ENCODE data around the gene NCAPD2.

NCAPD2 gene

DNA sequence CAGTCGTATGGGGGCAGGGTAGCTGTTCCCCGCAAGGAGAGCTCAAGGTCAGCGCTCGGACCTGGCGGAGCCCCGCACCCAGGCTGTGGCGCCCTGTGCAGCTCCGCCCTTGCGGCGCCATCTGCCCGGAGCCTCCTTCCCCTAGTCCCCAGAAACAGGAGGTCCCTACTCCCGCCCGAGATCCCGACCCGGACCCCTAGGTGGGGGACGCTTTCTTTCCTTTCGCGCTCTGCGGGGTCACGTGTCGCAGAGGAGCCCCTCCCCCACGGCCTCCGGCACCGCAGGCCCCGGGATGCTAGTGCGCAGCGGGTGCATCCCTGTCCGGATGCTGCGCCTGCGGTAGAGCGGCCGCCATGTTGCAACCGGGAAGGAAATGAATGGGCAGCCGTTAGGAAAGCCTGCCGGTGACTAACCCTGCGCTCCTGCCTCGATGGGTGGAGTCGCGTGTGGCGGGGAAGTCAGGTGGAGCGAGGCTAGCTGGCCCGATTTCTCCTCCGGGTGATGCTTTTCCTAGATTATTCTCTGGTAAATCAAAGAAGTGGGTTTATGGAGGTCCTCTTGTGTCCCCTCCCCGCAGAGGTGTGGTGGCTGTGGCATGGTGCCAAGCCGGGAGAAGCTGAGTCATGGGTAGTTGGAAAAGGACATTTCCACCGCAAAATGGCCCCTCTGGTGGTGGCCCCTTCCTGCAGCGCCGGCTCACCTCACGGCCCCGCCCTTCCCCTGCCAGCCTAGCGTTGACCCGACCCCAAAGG, 41.2 kb downstream of the NCAPD2 start (continued):
- TF ChIP-seq, protein P1, sequence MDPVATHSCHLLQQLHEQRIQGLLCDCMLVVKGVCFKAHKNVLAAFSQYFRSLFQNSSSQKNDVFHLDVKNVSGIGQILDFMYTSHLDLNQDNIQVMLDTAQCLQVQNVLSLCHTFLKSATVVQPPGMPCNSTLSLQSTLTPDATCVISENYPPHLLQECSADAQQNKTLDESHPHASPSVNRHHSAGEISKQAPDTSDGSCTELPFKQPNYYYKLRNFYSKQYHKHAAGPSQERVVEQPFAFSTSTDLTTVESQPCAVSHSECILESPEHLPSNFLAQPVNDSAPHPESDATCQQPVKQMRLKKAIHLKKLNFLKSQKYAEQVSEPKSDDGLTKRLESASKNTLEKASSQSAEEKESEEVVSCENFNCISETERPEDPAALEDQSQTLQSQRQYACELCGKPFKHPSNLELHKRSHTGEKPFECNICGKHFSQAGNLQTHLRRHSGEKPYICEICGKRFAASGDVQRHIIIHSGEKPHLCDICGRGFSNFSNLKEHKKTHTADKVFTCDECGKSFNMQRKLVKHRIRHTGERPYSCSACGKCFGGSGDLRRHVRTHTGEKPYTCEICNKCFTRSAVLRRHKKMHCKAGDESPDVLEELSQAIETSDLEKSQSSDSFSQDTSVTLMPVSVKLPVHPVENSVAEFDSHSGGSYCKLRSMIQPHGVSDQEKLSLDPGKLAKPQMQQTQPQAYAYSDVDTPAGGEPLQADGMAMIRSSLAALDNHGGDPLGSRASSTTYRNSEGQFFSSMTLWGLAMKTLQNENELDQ (tag by site-specific recombination; IDR thresholded peaks at IDR 0.05; ENCODE audit: low read depth), result no peak
- TF ChIP-seq ZNF157 (tag by site-specific recombination; IDR thresholded peaks at IDR 0.05) (no peak), ZIC2 (tag by site-specific recombination; IDR thresholded peaks at IDR 0.05) (peak; percentile 91), ZNF211 (tag by site-specific recombination; IDR thresholded peaks at IDR 0.05; ENCODE audit: low read depth) (no peak), ZNF677 (tag by site-specific recombination; IDR thresholded peaks at IDR 0.05) (no peak), ZNF76 (tag by site-specific recombination; IDR thresholded peaks at IDR 0.05; ENCODE audit: borderline replicate concordance, low read depth) (peak; percentile 54; the same call in 1 of the 2 replicates), SETDB1 (IDR thresholded peaks at IDR 0.05; ENCODE audit: insufficient read length, low read length) (no peak), ZNF549 (tag by site-specific recombination; IDR thresholded peaks at IDR 0.05) (no peak), MEIS1 (CRISPR knock-in tag; IDR thresholded peaks at IDR 0.05; ENCODE audit: borderline replicate concordance) (no peak), ZNF558 (tag by site-specific recombination; IDR thresholded peaks at IDR 0.05) (no peak), ZNF248 (tag by site-specific recombination; IDR thresholded peaks at IDR 0.05) (no peak), ZNF112 (tag by site-specific recombination; IDR thresholded peaks at IDR 0.05) (no peak), ZNF629 (tag by site-specific recombination; IDR thresholded peaks at IDR 0.05) (peak; percentile 62), ZNF223 (tag by site-specific recombination; IDR thresholded peaks at IDR 0.05) (no peak), ZNF138 (tag by site-specific recombination; IDR thresholded peaks at IDR 0.05; ENCODE audit: borderline replicate concordance) (no peak), ZNF169 (tag by site-specific recombination; IDR thresholded peaks at IDR 0.05) (no peak), ZNF433 (tag by site-specific recombination; IDR thresholded peaks at IDR 0.05; ENCODE audit: low read depth) (0 out of 2 replicates have a peak, but pooled peaks have one; percentile 0), YY2 (tag by site-specific recombination; IDR thresholded peaks at IDR 0.05) (peak; percentile 63), ZNF521 (tag by site-specific recombination; IDR thresholded peaks at IDR 0.05) (no peak), GFI1B (tag by site-specific recombination; IDR thresholded peaks at IDR 0.05) (no peak), TCF7L2 (IDR thresholded peaks at IDR 0.05; ENCODE audit: borderline replicate concordance, low read depth, low read length) (no peak), SP7 (tag by site-specific recombination; IDR thresholded peaks at IDR 0.05) (peak; percentile 54; the same call in 1 of the 2 replicates), ZNF792 (tag by site-specific recombination; IDR thresholded peaks at IDR 0.05) (no peak), ZNF596 (tag by site-specific recombination; IDR thresholded peaks at IDR 0.05) (0 out of 2 replicates have a peak, but pooled peaks have one; percentile 31)
- TF ChIP-seq, protein P2, sequence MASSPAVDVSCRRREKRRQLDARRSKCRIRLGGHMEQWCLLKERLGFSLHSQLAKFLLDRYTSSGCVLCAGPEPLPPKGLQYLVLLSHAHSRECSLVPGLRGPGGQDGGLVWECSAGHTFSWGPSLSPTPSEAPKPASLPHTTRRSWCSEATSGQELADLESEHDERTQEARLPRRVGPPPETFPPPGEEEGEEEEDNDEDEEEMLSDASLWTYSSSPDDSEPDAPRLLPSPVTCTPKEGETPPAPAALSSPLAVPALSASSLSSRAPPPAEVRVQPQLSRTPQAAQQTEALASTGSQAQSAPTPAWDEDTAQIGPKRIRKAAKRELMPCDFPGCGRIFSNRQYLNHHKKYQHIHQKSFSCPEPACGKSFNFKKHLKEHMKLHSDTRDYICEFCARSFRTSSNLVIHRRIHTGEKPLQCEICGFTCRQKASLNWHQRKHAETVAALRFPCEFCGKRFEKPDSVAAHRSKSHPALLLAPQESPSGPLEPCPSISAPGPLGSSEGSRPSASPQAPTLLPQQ (tag by site-specific recombination; IDR thresholded peaks at IDR 0.05), result peak; percentile 53; the same call in 1 of the 2 replicates
- TF ChIP-seq, protein P3, sequence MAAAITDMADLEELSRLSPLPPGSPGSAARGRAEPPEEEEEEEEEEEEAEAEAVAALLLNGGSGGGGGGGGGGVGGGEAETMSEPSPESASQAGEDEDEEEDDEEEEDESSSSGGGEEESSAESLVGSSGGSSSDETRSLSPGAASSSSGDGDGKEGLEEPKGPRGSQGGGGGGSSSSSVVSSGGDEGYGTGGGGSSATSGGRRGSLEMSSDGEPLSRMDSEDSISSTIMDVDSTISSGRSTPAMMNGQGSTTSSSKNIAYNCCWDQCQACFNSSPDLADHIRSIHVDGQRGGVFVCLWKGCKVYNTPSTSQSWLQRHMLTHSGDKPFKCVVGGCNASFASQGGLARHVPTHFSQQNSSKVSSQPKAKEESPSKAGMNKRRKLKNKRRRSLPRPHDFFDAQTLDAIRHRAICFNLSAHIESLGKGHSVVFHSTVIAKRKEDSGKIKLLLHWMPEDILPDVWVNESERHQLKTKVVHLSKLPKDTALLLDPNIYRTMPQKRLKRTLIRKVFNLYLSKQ (tag by site-specific recombination; IDR thresholded peaks at IDR 0.05; ENCODE audit: borderline replicate concordance), result no peak
- TF ChIP-seq, protein P4, sequence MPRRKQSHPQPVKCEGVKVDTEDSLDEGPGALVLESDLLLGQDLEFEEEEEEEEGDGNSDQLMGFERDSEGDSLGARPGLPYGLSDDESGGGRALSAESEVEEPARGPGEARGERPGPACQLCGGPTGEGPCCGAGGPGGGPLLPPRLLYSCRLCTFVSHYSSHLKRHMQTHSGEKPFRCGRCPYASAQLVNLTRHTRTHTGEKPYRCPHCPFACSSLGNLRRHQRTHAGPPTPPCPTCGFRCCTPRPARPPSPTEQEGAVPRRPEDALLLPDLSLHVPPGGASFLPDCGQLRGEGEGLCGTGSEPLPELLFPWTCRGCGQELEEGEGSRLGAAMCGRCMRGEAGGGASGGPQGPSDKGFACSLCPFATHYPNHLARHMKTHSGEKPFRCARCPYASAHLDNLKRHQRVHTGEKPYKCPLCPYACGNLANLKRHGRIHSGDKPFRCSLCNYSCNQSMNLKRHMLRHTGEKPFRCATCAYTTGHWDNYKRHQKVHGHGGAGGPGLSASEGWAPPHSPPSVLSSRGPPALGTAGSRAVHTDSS (tag by site-specific recombination; IDR thresholded peaks at IDR 0.05), result no peak
- TF ChIP-seq, protein P5, sequence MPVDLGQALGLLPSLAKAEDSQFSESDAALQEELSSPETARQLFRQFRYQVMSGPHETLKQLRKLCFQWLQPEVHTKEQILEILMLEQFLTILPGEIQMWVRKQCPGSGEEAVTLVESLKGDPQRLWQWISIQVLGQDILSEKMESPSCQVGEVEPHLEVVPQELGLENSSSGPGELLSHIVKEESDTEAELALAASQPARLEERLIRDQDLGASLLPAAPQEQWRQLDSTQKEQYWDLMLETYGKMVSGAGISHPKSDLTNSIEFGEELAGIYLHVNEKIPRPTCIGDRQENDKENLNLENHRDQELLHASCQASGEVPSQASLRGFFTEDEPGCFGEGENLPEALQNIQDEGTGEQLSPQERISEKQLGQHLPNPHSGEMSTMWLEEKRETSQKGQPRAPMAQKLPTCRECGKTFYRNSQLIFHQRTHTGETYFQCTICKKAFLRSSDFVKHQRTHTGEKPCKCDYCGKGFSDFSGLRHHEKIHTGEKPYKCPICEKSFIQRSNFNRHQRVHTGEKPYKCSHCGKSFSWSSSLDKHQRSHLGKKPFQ (tag by site-specific recombination; IDR thresholded peaks at IDR 0.05), result no peak; the same call in 1 of the 2 replicates
- TF ChIP-seq, protein P6, sequence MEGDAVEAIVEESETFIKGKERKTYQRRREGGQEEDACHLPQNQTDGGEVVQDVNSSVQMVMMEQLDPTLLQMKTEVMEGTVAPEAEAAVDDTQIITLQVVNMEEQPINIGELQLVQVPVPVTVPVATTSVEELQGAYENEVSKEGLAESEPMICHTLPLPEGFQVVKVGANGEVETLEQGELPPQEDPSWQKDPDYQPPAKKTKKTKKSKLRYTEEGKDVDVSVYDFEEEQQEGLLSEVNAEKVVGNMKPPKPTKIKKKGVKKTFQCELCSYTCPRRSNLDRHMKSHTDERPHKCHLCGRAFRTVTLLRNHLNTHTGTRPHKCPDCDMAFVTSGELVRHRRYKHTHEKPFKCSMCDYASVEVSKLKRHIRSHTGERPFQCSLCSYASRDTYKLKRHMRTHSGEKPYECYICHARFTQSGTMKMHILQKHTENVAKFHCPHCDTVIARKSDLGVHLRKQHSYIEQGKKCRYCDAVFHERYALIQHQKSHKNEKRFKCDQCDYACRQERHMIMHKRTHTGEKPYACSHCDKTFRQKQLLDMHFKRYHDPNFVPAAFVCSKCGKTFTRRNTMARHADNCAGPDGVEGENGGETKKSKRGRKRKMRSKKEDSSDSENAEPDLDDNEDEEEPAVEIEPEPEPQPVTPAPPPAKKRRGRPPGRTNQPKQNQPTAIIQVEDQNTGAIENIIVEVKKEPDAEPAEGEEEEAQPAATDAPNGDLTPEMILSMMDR (tag by site-specific recombination; IDR thresholded peaks at IDR 0.05), result peak; percentile 41
